ENCODE measurements around the gene EGLN2.

GRCh38 chr19:40776364-40776763 lies 22.6 kb upstream of the EGLN2 start:
- TF ChIP-seq, protein P1, sequence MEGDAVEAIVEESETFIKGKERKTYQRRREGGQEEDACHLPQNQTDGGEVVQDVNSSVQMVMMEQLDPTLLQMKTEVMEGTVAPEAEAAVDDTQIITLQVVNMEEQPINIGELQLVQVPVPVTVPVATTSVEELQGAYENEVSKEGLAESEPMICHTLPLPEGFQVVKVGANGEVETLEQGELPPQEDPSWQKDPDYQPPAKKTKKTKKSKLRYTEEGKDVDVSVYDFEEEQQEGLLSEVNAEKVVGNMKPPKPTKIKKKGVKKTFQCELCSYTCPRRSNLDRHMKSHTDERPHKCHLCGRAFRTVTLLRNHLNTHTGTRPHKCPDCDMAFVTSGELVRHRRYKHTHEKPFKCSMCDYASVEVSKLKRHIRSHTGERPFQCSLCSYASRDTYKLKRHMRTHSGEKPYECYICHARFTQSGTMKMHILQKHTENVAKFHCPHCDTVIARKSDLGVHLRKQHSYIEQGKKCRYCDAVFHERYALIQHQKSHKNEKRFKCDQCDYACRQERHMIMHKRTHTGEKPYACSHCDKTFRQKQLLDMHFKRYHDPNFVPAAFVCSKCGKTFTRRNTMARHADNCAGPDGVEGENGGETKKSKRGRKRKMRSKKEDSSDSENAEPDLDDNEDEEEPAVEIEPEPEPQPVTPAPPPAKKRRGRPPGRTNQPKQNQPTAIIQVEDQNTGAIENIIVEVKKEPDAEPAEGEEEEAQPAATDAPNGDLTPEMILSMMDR (conservative IDR thresholded peaks at IDR 0.05 in 1 of 2, IDR thresholded peaks at IDR 0.05 in 1 of 2; ENCODE audit: extremely low read depth in 1 of 2, insufficient read depth in 1 of 2, low read depth in 1 of 2, low read length in 2 of 2): no peak
- no peak for TF ChIP-seq EZH2 (IDR thresholded peaks at IDR 0.05; ENCODE audit: borderline replicate concordance, low read length)
